Measurements from ENCODE around the gene RGCC. TPM values are rescaled to one million over a fixed set of nuclear protein-coding genes. Genes with fewer than 3 reads are reported as not detected.
"Not testable (repeated sequence)": the region's sequence is repeated elsewhere in the genome, so short reads cannot be mapped to it uniquely, and the experiment has no call there.

RGCC gene
- total and polyA plus RNA-seq, 10 donors, result 5.1 to 76.4 (median 23.9) TPM

- intact Hi-C loops (cut with DNase I; ENCODE audit: low total_unique reads); H3K4me3 ChIP-seq; DNase-seq; H3K36me3 ChIP-seq; H3K9me3 ChIP-seq; H3K27ac ChIP-seq: not testable (repeated sequence)
- Histone ChIP-seq H3K4me1 (peaks cover 0 to 12% (median 0%) of the 10 kb centered on the region in 6 donors), H3K27me3 (replicated peaks in 1 of 7) (peaks cover 0 to 19% (median 0%) of the 10 kb centered on the region in 7 donors)
- WGBS, 5 donors, result 83 to 93% (median 88%) methylated on average over 12 to 13 of the region's 13 CpGs
These were observed 34.1 kb upstream of the RGCC start for GRCh38 chr13:41423259-41423658.

DNA sequence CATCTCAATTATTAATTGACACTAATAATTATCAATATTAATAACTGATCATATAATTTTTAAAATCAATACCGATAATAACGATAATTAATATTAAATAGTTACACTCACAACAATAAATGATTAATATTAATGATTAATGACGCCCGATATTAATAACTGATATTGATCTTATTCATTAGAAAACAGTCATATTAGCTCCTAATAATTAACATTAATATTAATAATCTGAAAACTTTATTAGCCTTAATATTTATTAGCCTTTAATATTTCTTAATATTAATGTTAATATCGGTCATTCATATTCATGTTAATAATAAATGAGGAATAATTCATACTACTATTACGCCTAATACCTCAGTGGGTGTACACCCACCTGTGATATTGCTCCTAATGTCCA lies 32.7 kb upstream of the RGCC start:
- H3K36me3 ChIP-seq; H3K4me3 ChIP-seq; DNase-seq; H3K27ac ChIP-seq; intact Hi-C loops (cut with DNase I; ENCODE audit: low total_unique reads); H3K9me3 ChIP-seq: not testable (repeated sequence)
- peaks cover 0 to 23% (median 0%) of the 10 kb centered on the region in 7 donors for H3K27me3 ChIP-seq (replicated peaks in 1 of 7)
- WGBS, 5 donors, result 94 to 98% (median 95%) methylated on average over 6 of the region's 6 CpGs
- peaks cover 0 to 12% (median 0%) of the 10 kb centered on the region in 6 donors for H3K4me1 ChIP-seq

DNA sequence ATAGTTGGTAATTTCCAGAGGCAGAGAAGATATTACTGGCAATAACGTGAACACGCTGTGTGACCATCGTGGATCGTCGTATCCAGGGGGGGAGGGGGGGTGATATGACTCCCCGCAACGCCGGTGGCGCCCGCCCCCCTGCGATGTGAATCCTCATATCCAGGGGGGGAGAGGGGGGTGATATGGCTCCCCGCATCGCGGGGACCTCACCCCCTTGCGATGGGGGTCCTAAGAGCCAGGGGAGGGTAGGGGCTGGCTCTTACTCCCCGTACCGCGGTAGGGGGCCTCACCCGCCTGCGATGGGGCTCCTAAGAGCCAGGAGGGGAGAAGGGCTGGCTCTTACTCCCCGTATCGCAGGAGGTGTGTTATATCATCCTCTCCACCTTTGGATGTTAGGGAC lies 31.3 kb upstream of the RGCC start:
- Histone ChIP-seq H3K36me3 (no peaks in the 10 kb centered on the region), H3K27ac (no peak overlapping the region), H3K9me3 (peaks cover 0 to 6% (median 0%) of the 10 kb centered on the region in 8 donors), H3K27me3 (replicated peaks in 1 of 7) (peaks cover 0 to 23% (median 0%) of the 10 kb centered on the region in 7 donors), H3K4me1 (peaks cover 0 to 12% (median 0%) of the 10 kb centered on the region in 6 donors), H3K4me3 (no peak overlapping the region)
- no peak for TF ChIP-seq POLR2AphosphoS5 (IDR thresholded peaks at IDR 0.05)
- TF ChIP-seq, protein P1, sequence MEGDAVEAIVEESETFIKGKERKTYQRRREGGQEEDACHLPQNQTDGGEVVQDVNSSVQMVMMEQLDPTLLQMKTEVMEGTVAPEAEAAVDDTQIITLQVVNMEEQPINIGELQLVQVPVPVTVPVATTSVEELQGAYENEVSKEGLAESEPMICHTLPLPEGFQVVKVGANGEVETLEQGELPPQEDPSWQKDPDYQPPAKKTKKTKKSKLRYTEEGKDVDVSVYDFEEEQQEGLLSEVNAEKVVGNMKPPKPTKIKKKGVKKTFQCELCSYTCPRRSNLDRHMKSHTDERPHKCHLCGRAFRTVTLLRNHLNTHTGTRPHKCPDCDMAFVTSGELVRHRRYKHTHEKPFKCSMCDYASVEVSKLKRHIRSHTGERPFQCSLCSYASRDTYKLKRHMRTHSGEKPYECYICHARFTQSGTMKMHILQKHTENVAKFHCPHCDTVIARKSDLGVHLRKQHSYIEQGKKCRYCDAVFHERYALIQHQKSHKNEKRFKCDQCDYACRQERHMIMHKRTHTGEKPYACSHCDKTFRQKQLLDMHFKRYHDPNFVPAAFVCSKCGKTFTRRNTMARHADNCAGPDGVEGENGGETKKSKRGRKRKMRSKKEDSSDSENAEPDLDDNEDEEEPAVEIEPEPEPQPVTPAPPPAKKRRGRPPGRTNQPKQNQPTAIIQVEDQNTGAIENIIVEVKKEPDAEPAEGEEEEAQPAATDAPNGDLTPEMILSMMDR (IDR thresholded peaks at IDR 0.05 in 8 of 11, conservative IDR thresholded peaks at IDR 0.05 in 3 of 11), result no peak
- no peak for TF ChIP-seq POLR2A (IDR thresholded peaks at IDR 0.05)
- intact Hi-C loops (cut with DNase I; ENCODE audit: low total_unique reads), result no loop called here
- WGBS, 5 donors, result 74 to 83% (median 78%) methylated on average over 21 to 22 of the region's 22 CpGs
- DNase-seq, result no peak

GRCh38 chr13:41427666-41428065 lies 29.7 kb upstream of the RGCC start:
- WGBS, 5 donors, result 31 to 68% (median 45%) methylated on average over 9 to 17 of the region's 17 CpGs
- Histone ChIP-seq H3K4me3 (peak overlapping the region in 1 of 8 donors; percentile 17), H3K36me3 (no peaks in the 10 kb centered on the region), H3K27ac (no peak overlapping the region), H3K4me1 (peaks cover 0 to 12% (median 0%) of the 10 kb centered on the region in 6 donors), H3K27me3 (replicated peaks in 1 of 7) (peaks cover 0 to 23% (median 0%) of the 10 kb centered on the region in 7 donors), H3K9me3 (peaks cover 0 to 6% (median 0%) of the 10 kb centered on the region in 8 donors)
- DNase-seq, result no peak
- TF ChIP-seq, protein P1 (IDR thresholded peaks at IDR 0.05 in 8 of 11, conservative IDR thresholded peaks at IDR 0.05 in 3 of 11), result peak in 1 of 11 experiments; percentile 6
- no peak for TF ChIP-seq POLR2A (IDR thresholded peaks at IDR 0.05)
- intact Hi-C loops (cut with DNase I; ENCODE audit: low total_unique reads), result no loop called here

DNA sequence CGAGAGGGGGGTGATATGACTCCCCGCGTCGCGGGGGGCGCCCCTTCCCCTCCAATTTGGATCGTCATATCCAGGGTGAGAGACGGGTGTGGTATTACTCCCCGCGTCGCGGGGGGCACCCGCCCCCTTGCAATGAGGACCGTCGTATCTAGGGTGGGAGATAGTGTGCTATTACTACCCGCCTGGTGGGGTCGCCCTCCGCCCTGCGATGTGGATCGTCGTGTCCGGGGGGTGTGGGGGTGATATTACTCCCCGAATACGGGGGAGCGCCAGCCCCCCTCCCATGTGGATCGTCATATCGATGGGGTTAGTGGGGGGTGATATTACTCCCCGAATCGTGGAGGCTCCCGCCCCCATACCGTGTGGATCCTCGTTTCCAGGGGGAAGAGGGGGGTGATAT lies 29.2 kb upstream of the RGCC start:
- H3K27me3 ChIP-seq (replicated peaks in 1 of 7), result peaks cover 0 to 23% (median 0%) of the 10 kb centered on the region in 7 donors
- DNase-seq, result peak; percentile 69
- peaks cover 0 to 6% (median 0%) of the 10 kb centered on the region in 8 donors for H3K9me3 ChIP-seq
- peak overlapping the region in 1 of 8 donors; percentile 17 for H3K4me3 ChIP-seq
- intact Hi-C loops (cut with DNase I; ENCODE audit: low total_unique reads), result no loop called here
- WGBS, 5 donors, result 15 to 30% (median 22%) methylated on average over 6 to 32 of the region's 32 CpGs
- no peak overlapping the region for H3K27ac ChIP-seq
- no peaks in the 10 kb centered on the region for H3K36me3 ChIP-seq
- H3K4me1 ChIP-seq, result peaks cover 0 to 12% (median 0%) of the 10 kb centered on the region in 6 donors
- TF ChIP-seq POLR2A (IDR thresholded peaks at IDR 0.05), result no peak
- TF ChIP-seq, protein P1 (IDR thresholded peaks at IDR 0.05 in 8 of 11, conservative IDR thresholded peaks at IDR 0.05 in 3 of 11), result peak in 3 of 11 experiments; percentile 14 to 37 (median 15)

- H3K4me1 ChIP-seq; H3K9me3 ChIP-seq; intact Hi-C loops (cut with DNase I; ENCODE audit: low total_unique reads); H3K27me3 ChIP-seq (replicated peaks in 1 of 7); H3K27ac ChIP-seq; DNase-seq; H3K36me3 ChIP-seq; H3K4me3 ChIP-seq: not testable (repeated sequence)
- WGBS, 5 donors, result 81 to 92% (median 87%) methylated on average over 6 of the region's 6 CpGs
These were observed 23.3 kb upstream of the RGCC start for GRCh38 chr13:41434030-41434429.

All from spleen (tissue), 11 donors.